ENCODE results near the gene ATP10B. TPM values are rescaled to one million over a fixed set of nuclear protein-coding genes. Genes with fewer than 3 reads are reported as not detected.
"Not testable (repeated sequence)": the region's sequence is repeated elsewhere in the genome, so short reads cannot be mapped to it uniquely, and the experiment has no call there.

The ATP10B gene
- total RNA-seq: not detected in 2 replicates

DNA sequence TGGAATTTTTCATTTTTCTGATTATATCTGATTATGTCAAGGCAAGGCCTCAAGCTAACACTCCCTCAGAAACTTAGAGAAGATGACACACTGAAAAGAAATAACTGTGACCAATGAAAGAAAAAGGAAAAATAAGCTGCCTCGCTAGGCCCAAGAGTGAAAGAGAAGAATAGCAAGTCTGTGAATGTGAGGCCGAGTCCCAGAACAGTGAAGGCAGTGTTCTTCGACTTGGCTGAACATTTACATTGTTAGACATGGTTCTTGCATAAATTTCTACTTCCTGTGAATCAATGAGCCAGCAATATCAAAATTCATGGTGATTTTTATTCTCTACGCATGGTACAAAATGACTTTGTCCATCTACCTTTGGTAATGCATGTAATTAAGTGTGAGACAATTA, at the start of gene ATP10B:
Gene ATP10B, minus strand, starts transcription at position 163 of the 400 bp plus-strand sequence. CDS start 164,137 bp downstream, outside the sequence.
- intact Hi-C loops (cut with micrococcal nuclease): no loop called here

- intact Hi-C loops (cut with micrococcal nuclease): no loop called here
These were observed 49.6 kb upstream of the ATP10B start for GRCh38 chr5:160901656-160902055.

GRCh38 chr5:160899735-160900134, 47.7 kb upstream of the ATP10B start:
- intact Hi-C loops (cut with micrococcal nuclease): no loop called here

DNA sequence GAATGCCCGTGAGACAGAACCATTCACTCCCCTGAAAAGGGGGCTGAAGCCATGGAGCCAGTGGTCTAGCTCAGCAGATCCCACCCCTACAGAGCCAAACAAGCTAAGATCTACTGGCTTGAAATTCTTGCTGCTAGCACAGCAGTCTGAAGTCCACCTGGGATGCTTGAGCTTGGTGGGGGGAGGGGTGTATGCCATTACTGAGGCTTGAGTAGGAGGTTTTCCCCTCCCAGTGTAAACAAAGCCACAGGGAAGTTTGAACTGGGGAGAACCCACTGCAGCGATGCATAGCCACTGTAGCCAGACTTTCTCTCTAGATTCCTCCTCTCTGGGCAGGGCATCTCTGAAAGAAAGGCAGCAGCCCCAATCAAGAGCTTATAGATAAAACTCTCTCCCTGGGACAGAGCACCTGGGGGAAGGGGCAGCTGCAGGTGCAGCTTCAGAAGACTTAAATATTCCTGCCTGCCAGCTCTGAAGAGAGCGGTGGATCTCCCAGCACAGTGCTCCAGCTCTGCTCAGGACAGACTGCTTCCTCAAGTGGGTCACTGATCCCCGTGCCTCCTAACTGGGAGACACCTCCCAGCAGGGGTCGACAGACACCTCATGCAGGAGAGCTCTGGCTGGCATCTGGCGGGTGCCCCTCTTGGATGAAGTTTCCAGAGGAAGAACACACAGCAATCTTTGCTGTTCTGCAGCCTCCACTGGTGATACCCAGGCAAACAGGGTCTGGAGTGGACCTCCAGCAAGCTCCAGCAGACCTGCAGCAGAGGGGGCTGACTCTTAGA, 41.4 kb upstream of the ATP10B start:
- intact Hi-C loops (cut with micrococcal nuclease): not testable (repeated sequence)

GRCh38 chr5:160887780-160888179, 35.8 kb upstream of the ATP10B start:
- intact Hi-C loops (cut with micrococcal nuclease): no loop called here

DNA sequence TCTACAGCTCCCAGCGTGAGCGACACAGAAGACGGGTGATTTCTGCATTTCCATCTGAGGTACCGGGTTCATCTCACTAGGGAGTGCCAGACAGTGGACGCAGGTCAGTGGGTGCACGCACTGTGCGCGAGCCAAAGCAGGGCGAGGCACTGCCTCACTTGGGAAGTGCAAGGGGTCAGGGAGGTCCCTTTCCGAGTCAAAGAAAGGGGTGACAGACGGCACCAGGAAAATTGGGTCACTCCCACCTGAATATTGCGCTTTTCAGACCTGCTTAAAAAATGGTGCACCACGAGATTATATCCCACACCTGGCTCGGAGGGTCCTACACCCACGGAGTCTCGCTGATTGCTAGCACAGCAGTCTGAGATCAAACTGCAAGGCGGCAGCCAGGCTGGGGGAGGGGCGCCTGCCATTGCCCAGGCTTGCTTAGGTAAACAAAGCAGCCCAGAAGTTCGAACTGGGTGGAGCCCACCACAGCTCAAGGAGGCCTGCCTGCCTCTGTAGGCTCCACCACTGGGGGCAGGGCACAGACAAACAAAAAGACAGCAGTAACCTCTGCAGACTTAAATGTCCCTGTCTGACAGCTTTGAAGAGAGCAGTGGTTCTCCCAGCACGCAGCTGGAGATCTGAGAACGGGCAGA, 21.7 kb upstream of the ATP10B start:
- intact Hi-C loops (cut with micrococcal nuclease): not testable (repeated sequence)

GRCh38 chr5:160869989-160870521, 18.0 kb upstream of the ATP10B start:
- intact Hi-C loops (cut with micrococcal nuclease): no loop called here

GRCh38 chr5:160867976-160868375, 16.0 kb upstream of the ATP10B start:
- intact Hi-C loops (cut with micrococcal nuclease): no loop called here

DNA sequence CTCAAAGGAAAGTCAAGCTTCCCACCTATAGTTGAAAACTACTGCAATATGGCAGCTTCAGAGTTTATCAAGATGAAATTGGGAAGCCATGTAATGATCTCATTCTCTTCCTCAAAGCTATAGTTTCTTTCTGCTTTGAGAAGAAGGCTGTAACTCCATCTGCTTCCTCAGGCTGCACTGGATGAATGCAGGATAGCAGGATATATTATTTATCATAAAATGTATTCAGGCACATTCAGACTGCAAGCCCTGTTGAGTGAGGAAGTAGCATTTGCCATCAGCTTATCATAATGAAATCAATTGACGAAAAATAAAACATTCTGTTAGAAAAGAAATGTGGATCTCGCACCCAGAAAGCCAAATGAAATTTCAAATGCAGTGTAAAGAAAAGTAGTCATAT, 560 bp downstream of the ATP10B start:
- intact Hi-C loops (cut with micrococcal nuclease): no loop called here

GRCh38 chr5:160850421-160850820, 1.6 kb downstream of the ATP10B start:
- intact Hi-C loops (cut with micrococcal nuclease): no loop called here

GRCh38 chr5:160847526-160848085, 4.4 kb downstream of the ATP10B start:
- intact Hi-C loops (cut with micrococcal nuclease): loop anchor here (2.0 to 5.0 kb wide), 2 partner anchors 339 to 410 kb away; no protein-coding TSS in a partner anchor

DNA sequence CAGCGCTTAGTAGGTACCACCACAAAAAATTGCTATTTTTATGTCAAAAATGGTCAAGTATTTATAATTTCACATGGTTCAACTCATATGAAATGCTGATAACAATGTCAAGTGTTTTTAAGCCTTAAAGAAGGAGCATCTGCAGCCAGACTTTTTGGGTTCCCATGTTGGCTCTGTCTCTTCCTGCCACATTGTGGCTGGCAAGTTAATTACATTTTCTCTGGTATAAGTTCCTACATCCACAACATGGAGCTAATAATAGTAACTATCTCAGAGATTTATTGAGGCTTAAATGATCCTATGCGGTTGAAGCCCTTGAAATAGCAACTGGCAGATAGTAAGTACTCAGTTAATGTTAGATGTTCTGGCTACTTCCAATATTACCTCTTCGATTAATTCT, 5.4 kb downstream of the ATP10B start:
- intact Hi-C loops (cut with micrococcal nuclease): loop anchor here (2.0 to 5.0 kb wide), 2 partner anchors 338 to 409 kb away; no protein-coding TSS in a partner anchor

DNA sequence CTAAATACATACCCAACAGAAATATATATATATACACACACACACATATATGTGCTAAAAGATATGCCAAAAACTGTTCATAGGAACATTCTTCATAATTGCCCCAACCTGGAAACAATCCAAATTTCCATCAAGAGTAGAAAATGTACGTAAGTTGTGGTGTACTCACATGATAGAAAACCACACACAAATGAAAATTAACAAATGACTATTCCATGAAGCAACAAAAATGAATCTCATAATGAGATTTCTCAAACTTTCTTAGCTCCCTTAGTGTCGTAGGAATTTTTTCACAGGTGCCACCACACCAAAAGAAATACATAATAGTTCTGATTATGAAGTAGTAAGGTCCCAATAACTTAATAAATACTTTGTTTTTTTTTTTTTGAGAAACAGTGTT, 7.8 kb downstream of the ATP10B start:
- intact Hi-C loops (cut with micrococcal nuclease): no loop called here

DNA sequence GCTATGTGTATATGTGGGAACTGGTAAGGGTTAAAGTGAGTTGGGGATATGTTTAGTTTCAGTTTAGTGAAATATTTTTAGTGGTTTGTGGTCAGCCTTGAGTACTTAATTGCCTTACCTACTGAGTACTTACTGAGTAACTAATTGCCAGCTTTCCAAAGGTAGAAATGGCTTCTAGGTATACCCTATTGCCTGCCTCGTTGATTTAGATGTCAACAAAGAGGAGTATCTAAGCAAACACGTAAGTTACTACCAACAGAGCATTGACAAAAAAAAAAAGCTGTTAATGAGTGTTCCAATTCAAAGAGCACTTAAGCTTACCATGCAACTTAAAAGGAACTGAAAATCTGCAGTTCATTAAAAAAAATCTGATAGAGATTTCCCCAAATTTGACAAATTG, 8.8 kb downstream of the ATP10B start:
- intact Hi-C loops (cut with micrococcal nuclease): no loop called here

DNA sequence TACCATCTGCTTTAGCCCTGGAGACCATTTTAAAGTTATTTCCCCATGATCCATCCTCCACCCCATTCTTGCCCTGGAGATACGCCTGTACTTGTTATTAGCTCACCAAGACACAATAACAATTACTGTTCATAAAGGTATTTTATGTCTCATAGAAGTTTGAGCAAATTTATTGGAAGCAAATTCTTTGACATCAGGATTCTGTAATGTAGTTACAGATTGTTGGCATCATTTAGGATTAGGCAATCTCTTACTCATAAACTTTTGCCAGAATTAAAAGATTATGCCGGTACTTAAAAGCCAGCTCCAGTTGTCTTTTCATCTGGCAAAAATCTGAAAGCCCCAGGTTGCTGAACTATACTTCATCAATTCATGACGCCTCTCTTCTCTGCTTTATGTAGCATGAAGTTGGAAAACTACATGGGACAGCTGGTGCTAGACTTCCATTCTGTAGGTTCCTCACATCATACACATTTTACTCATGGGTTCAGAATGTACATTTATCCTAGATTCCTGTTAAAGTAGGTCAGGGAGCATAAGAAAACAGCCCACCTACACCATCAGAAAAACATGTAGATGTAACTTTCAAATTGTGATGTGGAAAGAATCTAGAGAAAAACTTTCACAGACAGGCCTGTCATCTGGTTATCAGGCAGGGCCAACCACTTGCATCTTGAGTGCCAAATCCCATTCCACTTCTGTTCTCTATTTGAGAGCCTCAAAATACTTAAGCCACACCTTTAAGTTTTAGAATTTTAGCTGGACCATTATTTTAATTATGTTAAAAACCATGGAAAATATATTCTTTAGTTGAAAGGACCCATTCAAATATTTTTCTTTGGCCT, 14.0 kb downstream of the ATP10B start:
- intact Hi-C loops (cut with micrococcal nuclease): no loop called here

DNA sequence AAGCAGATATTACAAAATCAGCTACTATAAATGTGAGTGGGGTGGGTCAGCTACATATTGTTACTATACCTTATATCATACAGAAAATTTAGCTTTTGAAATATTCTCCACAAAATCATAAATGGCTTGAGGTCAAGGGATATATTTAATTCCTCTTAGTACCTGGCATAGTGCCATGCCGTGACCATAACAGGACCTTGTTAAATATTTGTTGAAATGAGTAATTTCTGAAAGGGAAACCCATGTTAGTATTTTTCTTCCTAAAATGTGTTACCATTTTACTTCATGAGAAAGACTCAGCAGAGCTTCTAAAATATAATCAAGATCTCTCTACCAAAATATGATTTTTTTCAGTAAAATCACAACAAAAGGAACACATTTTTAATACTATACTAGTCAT, 14.8 kb downstream of the ATP10B start:
- intact Hi-C loops (cut with micrococcal nuclease): no loop called here

- intact Hi-C loops (cut with micrococcal nuclease): no loop called here
These were observed 16.0 kb downstream of the ATP10B start for GRCh38 chr5:160835818-160836528.

- intact Hi-C loops (cut with micrococcal nuclease): no loop called here
These were observed 16.6 kb downstream of the ATP10B start for GRCh38 chr5:160835376-160835775.

DNA sequence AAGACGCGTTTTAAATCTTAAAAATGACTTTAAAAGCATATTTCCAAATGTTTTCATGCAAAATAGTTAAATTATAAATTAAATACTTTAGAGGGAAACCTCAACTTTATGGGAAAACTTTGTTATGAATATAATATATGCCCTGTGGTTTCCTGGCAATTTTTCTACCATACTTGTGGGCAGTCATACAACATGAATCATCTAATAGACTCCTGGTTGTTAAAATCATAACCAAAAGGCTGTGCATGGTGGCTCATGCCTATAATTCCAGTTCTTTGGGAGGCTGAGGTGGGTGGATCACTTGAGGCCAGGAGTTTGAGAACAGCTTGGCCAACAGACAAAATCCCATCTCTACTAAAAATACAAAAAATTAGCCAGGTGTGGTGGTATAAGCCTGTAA, 18.2 kb downstream of the ATP10B start:
- intact Hi-C loops (cut with micrococcal nuclease): no loop called here

DNA sequence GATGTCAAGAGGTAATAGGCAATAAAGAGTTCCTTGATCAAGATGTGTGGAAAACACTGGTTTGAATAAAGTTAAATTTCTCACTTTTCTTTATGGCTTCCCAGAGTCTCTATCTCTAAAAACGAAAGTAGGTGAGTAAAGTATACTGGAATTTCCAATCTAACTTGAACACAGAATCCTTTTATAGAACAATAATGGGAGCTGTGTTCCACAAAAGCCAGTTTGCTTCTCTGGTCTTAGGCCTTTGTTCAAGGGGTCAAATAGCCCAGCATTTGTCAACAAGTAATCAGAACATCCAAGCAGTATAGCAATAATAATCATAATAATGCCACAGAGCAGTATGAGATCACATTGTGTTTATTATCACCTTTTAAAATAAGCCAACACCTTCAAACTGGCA, 20.2 kb downstream of the ATP10B start:
- intact Hi-C loops (cut with micrococcal nuclease): no loop called here

All from T-helper 1 cell treated with Interleukin-12 subunit alpha and Interleukin-12 subunit beta and Interleukin-4 antibody, amounts not matched to agents 30 ng/mL and 1 ng/mL, for 36 hours (primary cell).